SJCRH30 (cell line): ENCODE measurements around the gene ITPKA. TPM values are rescaled to one million over a fixed set of nuclear protein-coding genes. Genes with fewer than 3 reads are reported as not detected.

Experiments
- DNase-seq, 2 experiments: peaks; one replicate each; pipeline ENCODE4 v3.0.0-alpha.2; 2015 to 2020
- H3K27ac ChIP-seq: fragments of 250-450 bp; sonication (Bioruptor Pico); 2 replicates; pipeline ENCODE4 v1.5.1; 2020; ENCODE audit warnings: mild to moderate bottlenecking, moderate library complexity
- H3K27me3 ChIP-seq: fragments of 250-450 bp; sonication (Bioruptor Pico); 2 replicates; pipeline ENCODE4 v1.5.1; 2020; ENCODE audit warnings: mild to moderate bottlenecking, moderate library complexity
- H3K36me3 ChIP-seq: fragments of 250-450 bp; sonication (Bioruptor Pico); 2 replicates; pipeline ENCODE4 v1.5.1; 2020; ENCODE audit warnings: mild to moderate bottlenecking, moderate library complexity
- H3K4me1 ChIP-seq: fragments of 250-450 bp; sonication (Bioruptor Pico); 2 replicates; pipeline ENCODE4 v1.5.1; 2020; ENCODE audit warnings: mild to moderate bottlenecking, moderate library complexity
- H3K4me3 ChIP-seq: fragments of 250-450 bp; sonication (Bioruptor Pico); 2 replicates; pipeline ENCODE4 v1.5.1; 2020; ENCODE audit warnings: mild to moderate bottlenecking, moderate library complexity
- H3K9me3 ChIP-seq: fragments of 250-450 bp; sonication (Bioruptor Pico); replicated peaks from 2 replicates; pipeline ENCODE4 v1.5.1; 2020; ENCODE audit warnings: mild to moderate bottlenecking, moderate library complexity
- total RNA-seq: library from RNA; depleted of rRNA; stranded (reverse); fragments of >200 nt; shearing (Covaris generic); gene quantifications from 2 replicates; pipeline ENCODE4 v1.2.3, GENCODE V29; 2014; rRNA removed

The ITPKA gene
- total RNA-seq, 1 experiment from 2014 or later: 8.8 TPM

- no peak for DNase-seq
- Histone ChIP-seq H3K27ac (no peak overlapping the region), H3K27me3 (no peaks in the 10 kb centered on the region), H3K4me1 (peaks cover 5% of the 10 kb centered on the region), H3K4me3 (no peak overlapping the region), H3K9me3 (no peaks in the 10 kb centered on the region), H3K36me3 (no peaks in the 10 kb centered on the region)
These were observed 56.5 kb downstream of the ITPKA start for GRCh38 chr15:41550066-41550775.

Other genes starting within 250 kb of the ITPKA start
- gene OIP5, start 161.3 kb upstream of the ITPKA start, total RNA-seq: 33.7 and 37.8 TPM in 2 replicates
- gene NUSAP1, start 161.0 kb upstream of the ITPKA start, total RNA-seq: 256 and 300 TPM in 2 replicates
- gene NDUFAF1, start 91.4 kb upstream of the ITPKA start, total RNA-seq: 17.2 and 17.4 TPM in 2 replicates
- 49.8 and 53.9 TPM in 2 replicates for gene RTF1, start 76.8 kb upstream of the ITPKA start, total RNA-seq
- gene LTK, start 20.0 kb downstream of the ITPKA start, total RNA-seq: 4.7 and 4.9 TPM in 2 replicates
- 19.5 and 24.0 TPM in 2 replicates for gene RPAP1, start 50.4 kb downstream of the ITPKA start, total RNA-seq
- 23.2 and 24.4 TPM in 2 replicates for gene TYRO3, start 65.3 kb downstream of the ITPKA start, total RNA-seq
- gene MGA, start 166.5 kb downstream of the ITPKA start, total RNA-seq: 75.6 and 83.6 TPM in 2 replicates